Tibial nerve (tissue), 4 donors: Measurements from ENCODE around the gene FOSL2.

ENCODE experiments used
- EP300 ChIP-seq, 2 donors: sonication (generic); formaldehyde crosslinking; IDR thresholded peaks; one replicate each; pipeline ENCODE4 v1.6.1; 2017; ENCODE audit warnings: antibody characterized with exemption in 2 of 2, mild to moderate bottlenecking in 1 of 2
- POLR2A ChIP-seq, 2 donors: fragments of 450-650 bp; IDR thresholded peaks; one replicate each; pipeline ENCODE4 v1.6.1; 2017; ENCODE audit warnings: antibody characterized with exemption in 2 of 2, mild to moderate bottlenecking in 2 of 2, moderate library complexity in 2 of 2
- TF ChIP-seq, protein P1 (sequence below), 5 experiments: fragments of 200-600 bp in 3 of 5; fragments of 450-650 bp in 2 of 5; sonication (generic) in 3 of 5; IDR thresholded peaks; one replicate each; pipeline ENCODE4 v1.5.1; 2016 to 2019; ENCODE audit warnings: antibody characterized with exemption in 5 of 5, mild to moderate bottlenecking in 3 of 5, moderate library complexity in 2 of 5

DNA sequence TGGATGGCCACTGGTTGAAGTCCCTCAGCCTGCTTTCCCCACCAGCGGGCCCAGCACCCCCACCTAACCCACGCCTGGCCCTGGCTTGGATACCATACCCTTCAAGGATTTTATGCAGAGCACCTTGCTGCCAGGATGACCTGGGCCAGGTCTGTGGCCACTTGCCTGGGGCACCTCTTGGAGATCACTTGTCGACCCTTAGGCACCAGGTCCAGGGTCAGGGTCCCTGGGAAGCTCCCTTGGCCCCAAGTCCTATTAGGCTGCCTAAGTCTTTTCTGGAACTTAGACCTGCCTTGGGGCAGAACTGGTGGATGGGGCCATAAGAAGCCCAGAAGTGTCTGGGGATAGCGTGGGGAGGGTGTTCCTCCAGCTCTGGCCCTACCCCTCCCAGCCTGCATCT lies 39.1 kb downstream of the FOSL2 start:
- TF ChIP-seq, protein P1, sequence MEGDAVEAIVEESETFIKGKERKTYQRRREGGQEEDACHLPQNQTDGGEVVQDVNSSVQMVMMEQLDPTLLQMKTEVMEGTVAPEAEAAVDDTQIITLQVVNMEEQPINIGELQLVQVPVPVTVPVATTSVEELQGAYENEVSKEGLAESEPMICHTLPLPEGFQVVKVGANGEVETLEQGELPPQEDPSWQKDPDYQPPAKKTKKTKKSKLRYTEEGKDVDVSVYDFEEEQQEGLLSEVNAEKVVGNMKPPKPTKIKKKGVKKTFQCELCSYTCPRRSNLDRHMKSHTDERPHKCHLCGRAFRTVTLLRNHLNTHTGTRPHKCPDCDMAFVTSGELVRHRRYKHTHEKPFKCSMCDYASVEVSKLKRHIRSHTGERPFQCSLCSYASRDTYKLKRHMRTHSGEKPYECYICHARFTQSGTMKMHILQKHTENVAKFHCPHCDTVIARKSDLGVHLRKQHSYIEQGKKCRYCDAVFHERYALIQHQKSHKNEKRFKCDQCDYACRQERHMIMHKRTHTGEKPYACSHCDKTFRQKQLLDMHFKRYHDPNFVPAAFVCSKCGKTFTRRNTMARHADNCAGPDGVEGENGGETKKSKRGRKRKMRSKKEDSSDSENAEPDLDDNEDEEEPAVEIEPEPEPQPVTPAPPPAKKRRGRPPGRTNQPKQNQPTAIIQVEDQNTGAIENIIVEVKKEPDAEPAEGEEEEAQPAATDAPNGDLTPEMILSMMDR (IDR thresholded peaks at IDR 0.05), result no peak
- TF ChIP-seq POLR2A (IDR thresholded peaks at IDR 0.05) (no peak), EP300 (IDR thresholded peaks at IDR 0.05) (no peak)
